HG03521 (cell line): ENCODE measurements around the gene GULP1.

ENCODE experiments used
- ATAC-seq: cut with Tn5 transposase; IDR thresholded peaks from one replicate; pipeline ENCODE4 v1.9.1; 2021; ENCODE audit warnings: mild to moderate bottlenecking, moderate library complexity; ENCODE audit not compliant: unreplicated experiment

Gene GULP1

GRCh38 chr2:188414869-188415753 lies 123.4 kb downstream of the GULP1 start:
- no peak for ATAC-seq

DNA sequence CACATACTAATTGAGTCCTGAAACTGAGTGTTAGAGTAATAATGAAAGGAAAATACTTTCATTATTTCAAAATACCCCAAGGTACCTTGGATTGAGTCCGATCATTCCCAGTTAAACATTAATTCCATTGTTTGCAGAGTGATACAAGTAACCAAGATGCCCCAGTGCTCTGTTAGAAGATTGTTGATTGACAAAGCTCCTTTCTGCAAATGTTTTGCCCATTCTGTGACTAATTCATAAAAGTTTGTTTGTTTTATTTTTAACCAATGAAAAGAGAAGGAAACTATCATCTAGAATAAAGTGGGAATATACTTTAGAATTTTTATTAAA lies 124.0 kb downstream of the GULP1 start:
- no peak for ATAC-seq

GRCh38 chr2:188416367-188416766 lies 124.7 kb downstream of the GULP1 start:
- ATAC-seq: no peak

DNA sequence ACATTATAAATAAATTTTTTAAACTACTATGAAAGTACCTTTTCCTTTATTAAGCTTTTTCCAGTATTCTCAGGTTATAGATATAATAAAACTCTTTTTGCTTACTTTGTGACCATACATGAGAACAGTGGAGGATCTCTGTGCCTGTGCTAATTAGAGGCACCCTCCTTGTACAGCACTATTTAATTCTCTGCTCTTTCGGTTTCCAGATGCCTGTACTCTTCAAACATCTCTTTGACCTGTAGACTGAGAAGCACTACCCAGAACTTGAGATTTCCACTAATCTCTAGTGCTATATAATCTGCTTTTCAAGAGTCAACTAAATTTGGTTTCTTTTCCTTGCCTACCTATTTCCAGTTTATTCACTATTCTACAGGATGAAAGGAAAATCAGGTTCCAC lies 131.1 kb downstream of the GULP1 start:
- ATAC-seq: no peak

DNA sequence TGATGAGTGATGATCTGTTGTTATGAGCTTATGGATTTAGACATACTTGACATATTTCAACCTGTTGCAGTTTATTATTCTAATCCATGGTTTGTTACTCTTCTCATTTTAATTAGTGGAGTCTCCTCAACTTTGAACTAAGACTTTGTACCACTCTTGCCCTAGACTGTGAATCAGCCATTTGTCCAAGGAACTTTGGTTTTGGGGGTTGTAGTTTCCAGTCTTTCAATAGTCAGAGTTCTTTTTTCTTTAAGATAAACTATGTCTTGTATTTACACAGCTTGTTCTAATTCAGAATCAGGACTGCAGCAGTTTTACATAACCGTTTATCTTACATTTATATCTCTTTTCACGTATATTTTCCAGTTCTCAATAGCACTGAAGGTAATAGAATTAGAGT lies 133.6 kb downstream of the GULP1 start:
- ATAC-seq: no peak

GRCh38 chr2:188426121-188426520 lies 134.4 kb downstream of the GULP1 start:
- no peak for ATAC-seq

- ATAC-seq: no peak
Observed at GRCh38 chr2:188430705-188431104, 139.0 kb downstream of the GULP1 start.

- ATAC-seq: no peak
Observed at GRCh38 chr2:188434018-188434417, 142.3 kb downstream of the GULP1 start.

- no peak for ATAC-seq
Observed at GRCh38 chr2:188435115-188435514, 143.4 kb downstream of the GULP1 start.

DNA sequence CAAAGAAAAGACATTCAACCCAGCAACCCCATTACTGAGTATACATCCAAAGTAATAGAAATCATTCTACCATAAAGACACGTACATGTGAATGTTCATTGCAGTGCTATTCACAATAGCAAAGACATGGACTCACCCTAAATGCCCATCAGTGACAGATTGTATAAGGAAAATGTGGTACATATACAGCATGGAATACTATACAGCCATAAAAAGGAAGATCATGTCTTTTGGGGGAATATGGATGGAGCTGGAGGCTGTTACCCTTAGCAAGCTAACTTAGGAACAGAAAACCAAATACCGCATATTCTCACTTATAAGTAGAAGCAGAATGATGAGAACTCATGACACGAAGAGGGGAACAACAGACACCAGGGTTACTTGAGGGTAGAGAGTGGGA lies 145.9 kb downstream of the GULP1 start:
- no peak for ATAC-seq

DNA sequence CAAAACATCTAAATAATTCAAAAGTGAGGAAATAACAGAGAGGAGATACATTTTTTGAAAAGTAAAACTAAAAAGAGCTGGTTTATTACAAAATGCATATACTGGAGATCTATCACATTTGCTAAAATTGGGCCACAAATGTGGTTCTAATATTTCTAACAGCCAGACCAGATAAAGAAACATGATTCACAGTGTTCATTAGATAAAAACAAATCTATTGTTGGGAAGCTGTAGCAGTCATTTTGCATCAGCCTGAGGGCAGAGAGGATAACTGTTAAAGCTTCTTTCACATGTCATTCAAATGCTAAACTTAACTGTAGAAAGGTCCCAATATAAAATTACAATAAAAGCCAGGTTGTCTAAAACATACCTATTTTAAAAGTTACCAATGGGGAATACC lies 148.3 kb downstream of the GULP1 start:
- ATAC-seq: no peak

DNA sequence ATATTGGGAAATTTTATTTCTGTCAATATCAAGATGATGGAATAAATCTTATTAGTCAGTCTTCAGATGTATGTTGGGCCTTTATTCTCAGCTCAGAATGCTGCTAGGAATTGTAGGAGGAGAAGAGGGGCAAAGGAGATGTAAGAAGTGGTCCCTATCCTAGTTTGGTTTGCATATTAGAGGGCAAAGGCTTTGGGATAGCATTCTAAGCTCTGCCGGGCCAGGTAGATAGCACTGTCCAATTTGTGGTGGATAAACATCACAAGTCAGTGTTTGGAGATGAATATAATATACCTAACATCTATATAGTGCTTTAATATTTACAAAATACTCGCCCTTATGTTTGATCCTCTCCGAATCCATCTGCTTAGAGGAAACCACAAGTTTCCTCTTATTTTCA lies 149.2 kb downstream of the GULP1 start:
- no peak for ATAC-seq

GRCh38 chr2:188441288-188441947 lies 149.7 kb downstream of the GULP1 start:
- ATAC-seq: no peak

DNA sequence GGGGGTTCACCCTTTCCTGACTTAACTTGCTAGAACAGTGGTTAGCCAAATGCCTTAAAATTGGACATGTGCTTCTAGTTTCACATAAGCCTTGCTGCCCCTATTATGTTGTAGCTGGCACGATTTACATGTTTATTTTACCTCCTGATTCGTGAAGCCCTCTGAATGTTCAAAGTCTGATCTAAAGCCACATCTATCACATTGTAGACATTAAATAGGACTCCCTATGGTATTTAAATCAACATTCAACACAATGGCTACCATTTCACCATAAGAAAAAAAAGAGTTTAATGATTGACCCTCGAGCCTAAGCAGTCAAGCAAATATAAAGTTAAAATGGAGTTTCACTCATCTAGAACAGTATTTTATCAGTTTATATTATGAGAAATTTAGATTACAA lies 151.5 kb downstream of the GULP1 start:
- ATAC-seq: no peak

GRCh38 chr2:188444106-188444835 lies 152.6 kb downstream of the GULP1 start:
- no peak for ATAC-seq

DNA sequence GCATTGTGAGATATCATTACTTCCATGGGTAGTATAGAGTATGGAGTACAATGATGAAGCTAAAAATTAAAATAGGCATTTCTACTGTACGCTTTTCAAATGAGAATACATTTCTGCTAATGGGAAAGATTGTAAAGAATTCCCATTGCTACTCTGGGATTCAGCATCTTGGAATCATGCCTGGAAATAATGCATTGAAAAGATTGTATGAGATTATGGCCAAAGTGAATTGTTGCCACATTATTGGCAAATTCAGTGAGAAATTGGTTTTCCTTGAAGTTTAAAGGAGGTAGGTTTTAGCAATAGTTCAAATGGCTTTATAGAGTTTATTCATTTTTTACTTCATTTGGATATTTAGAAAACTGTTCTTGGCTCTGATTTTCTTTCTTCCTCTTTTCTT lies 157.9 kb downstream of the GULP1 start:
- no peak for ATAC-seq

GRCh38 chr2:188449971-188450370 lies 158.3 kb downstream of the GULP1 start:
- no peak for ATAC-seq

DNA sequence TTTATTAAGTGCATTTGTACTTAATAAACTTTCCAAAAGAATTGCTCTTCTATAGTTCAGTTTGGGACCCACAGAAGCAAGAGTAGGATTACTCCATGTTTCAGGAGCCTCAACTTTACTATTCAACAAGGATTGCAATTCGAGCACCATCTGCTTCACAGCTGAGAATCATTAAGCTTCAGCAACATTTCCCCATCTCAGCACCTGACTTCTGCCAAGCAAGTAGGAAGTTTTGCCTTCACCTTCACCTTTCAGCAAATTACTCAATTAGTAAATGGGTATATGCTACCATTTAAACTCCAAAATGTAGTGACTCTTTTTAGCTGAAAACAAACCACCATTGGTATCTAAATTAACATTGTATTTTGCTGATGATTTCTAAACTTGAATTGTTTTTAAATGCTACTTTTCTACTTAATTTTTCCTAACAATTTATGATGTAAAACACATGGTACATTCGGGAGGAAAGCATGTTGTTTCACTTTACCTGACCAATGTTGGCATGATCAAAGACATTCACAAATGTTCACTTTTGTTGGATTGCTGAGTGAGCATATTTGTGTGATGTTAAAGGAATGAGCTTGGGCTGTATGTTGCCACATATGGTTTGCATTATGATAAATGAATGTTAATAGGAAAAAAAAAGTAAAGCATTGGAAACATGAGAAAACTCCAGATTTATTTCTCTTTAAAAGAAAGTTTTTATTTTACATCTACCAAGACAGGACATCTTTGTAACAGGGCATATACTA lies 159.2 kb downstream of the GULP1 start:
- ATAC-seq: no peak

- ATAC-seq: no peak
Observed at GRCh38 chr2:188452084-188452483, 160.4 kb downstream of the GULP1 start.

DNA sequence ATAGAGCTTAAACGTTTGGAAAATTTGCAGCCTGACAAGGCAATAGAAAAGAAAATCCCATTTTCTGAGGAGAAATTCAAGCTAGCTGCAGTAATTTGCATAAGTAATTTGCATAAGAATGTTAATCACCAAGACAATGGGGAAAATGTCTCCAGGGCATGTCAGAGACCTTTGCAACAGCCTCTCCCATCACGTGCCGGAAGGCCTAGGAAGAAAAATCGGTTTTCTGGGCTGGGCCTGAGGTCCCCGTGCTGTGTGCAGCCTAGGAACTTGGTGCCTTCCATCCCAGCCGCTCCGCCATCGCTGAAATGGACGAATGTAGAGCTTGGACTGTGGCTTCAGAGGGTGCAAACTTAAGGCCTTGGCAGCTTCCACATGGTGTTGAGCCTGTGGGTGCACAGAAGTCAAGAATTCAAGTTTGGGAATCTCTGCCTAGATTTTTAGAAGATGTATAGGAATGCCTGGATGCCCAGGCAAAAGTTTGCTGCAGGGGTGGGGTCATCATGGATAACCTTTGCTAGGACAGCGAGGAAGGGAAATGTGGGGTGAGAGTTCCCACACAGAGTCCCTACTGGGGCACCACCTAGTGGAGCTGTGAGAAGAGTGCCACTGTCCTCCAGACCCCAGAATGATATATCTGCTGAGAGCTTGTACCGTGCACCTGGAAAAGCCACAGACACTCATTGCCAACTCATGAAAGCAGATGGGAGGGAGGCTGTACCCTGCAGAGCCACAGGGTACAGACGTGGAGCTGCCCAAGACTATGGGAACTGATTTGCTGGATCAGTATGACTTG lies 164.6 kb downstream of the GULP1 start:
- no peak for ATAC-seq
